H9 (cell line): ENCODE results near the gene IGFL4. TPM values are rescaled to one million over a fixed set of nuclear protein-coding genes. Genes with fewer than 3 reads are reported as not detected.

Experiments
- DNase-seq: peaks from one replicate; pipeline ENCODE4 v3.0.0-alpha.2; 2017
- H2AFZ ChIP-seq: one replicate; pipeline ENCODE4 v1.6.1; 2013; ENCODE audit warnings: mild to moderate bottlenecking, low read length, control low read depth, moderate library complexity
- H2AK5ac ChIP-seq: 2 replicates; pipeline ENCODE4 v1.6.1; 2013; ENCODE audit warnings: low read length, control low read depth, mixed read lengths; ENCODE audit not compliant: insufficient read length
- H2BK120ac ChIP-seq: one replicate; pipeline ENCODE4 v1.6.1; 2013; ENCODE audit warnings: low read depth, mild to moderate bottlenecking, low read length, control low read depth, inconsistent platforms; ENCODE audit not compliant: poor library complexity, severe bottlenecking
- H2BK12ac ChIP-seq: 2 replicates; pipeline ENCODE4 v1.6.1; 2013; ENCODE audit warnings: low read length, control low read depth, mixed read lengths, low read depth; ENCODE audit not compliant: insufficient read length
- H2BK15ac ChIP-seq: 2 replicates; pipeline ENCODE4 v1.6.1; 2013; ENCODE audit warnings: low read depth, low read length, control low read depth
- H2BK20ac ChIP-seq: one replicate; pipeline ENCODE4 v1.6.1; 2013; ENCODE audit warnings: low read depth, mild to moderate bottlenecking, low read length, control low read depth, inconsistent platforms; ENCODE audit not compliant: poor library complexity, severe bottlenecking
- H2BK5ac ChIP-seq: 2 replicates; pipeline ENCODE4 v1.6.1; 2013; ENCODE audit warnings: low read length, control low read depth, mixed read lengths; ENCODE audit not compliant: insufficient read length
- H3K14ac ChIP-seq: 2 replicates; pipeline ENCODE4 v1.6.1; 2013; ENCODE audit warnings: low read length, control low read depth; ENCODE audit not compliant: insufficient read depth
- H3K18ac ChIP-seq: 2 replicates; pipeline ENCODE4 v1.6.1; 2013; ENCODE audit warnings: low read depth, mild to moderate bottlenecking, mixed read lengths, low read length, control low read depth; ENCODE audit not compliant: insufficient read length
- H3K23ac ChIP-seq: 2 replicates; pipeline ENCODE4 v1.6.1; 2013; ENCODE audit warnings: low read length, control low read depth, mixed read lengths, low read depth; ENCODE audit not compliant: insufficient read length
- H3K23me2 ChIP-seq: 2 replicates; pipeline ENCODE4 v1.6.1; 2013; ENCODE audit warnings: low read depth, mild to moderate bottlenecking, mixed read lengths, low read length, control low read depth; ENCODE audit not compliant: insufficient read length, poor library complexity, severe bottlenecking
- H3K27ac ChIP-seq: 2 replicates; pipeline ENCODE4 v1.5.1; 2013; ENCODE audit warnings: low read length, control low read depth, mixed read lengths, low read depth; ENCODE audit not compliant: insufficient read length
- H3K27me3 ChIP-seq: 2 replicates; pipeline ENCODE4 v1.6.1; 2013; ENCODE audit warnings: low read length, control low read depth, inconsistent platforms; ENCODE audit not compliant: insufficient read depth
- H3K4ac ChIP-seq: 2 replicates; pipeline ENCODE4 v1.6.1; 2013; ENCODE audit warnings: low read depth, mild to moderate bottlenecking, control low read depth, inconsistent platforms, low read length, moderate library complexity
- H3K4me1 ChIP-seq: 2 replicates; pipeline ENCODE4 v1.6.1; 2013; ENCODE audit warnings: low read length, control low read depth, inconsistent platforms; ENCODE audit not compliant: insufficient read depth
- H3K4me2 ChIP-seq: 2 replicates; pipeline ENCODE4 v1.6.1; 2013; ENCODE audit warnings: low read length, control low read depth, mixed read lengths; ENCODE audit not compliant: insufficient read length, insufficient read depth
- H3K56ac ChIP-seq: 2 replicates; pipeline ENCODE4 v1.6.1; 2013; ENCODE audit warnings: low read depth, mild to moderate bottlenecking, mixed read lengths, low read length, control low read depth; ENCODE audit not compliant: insufficient read length
- H3K79me1 ChIP-seq: 2 replicates; pipeline ENCODE4 v1.6.1; 2013; ENCODE audit warnings: low read depth, mild to moderate bottlenecking, moderate library complexity, low read length, control low read depth, inconsistent platforms; ENCODE audit not compliant: insufficient read depth, poor library complexity, severe bottlenecking
- H3K79me2 ChIP-seq: 2 replicates; pipeline ENCODE4 v1.6.1; 2013; ENCODE audit warnings: low read length, control low read depth, inconsistent platforms; ENCODE audit not compliant: insufficient read depth
- H3K9ac ChIP-seq: 2 replicates; pipeline ENCODE4 v1.6.1; 2013; ENCODE audit warnings: low read length, control low read depth, mixed read lengths; ENCODE audit not compliant: insufficient read length; ENCODE audit errors: extremely low read depth
- H3K9me3 ChIP-seq: one replicate; pipeline ENCODE4 v1.6.1; 2013; ENCODE audit warnings: low read depth, low read length, inconsistent platforms; ENCODE audit not compliant: control insufficient read depth
- H3T11ph ChIP-seq: one replicate; pipeline ENCODE4 v1.6.1; 2013; ENCODE audit warnings: mild to moderate bottlenecking, low read length, control low read depth, inconsistent platforms
- H4K20me1 ChIP-seq: one replicate; pipeline ENCODE4 v1.6.1; 2013; ENCODE audit not compliant: control insufficient read depth, insufficient read length, insufficient read depth
- H4K5ac ChIP-seq: 2 replicates; pipeline ENCODE4 v1.6.1; 2013; ENCODE audit warnings: low read depth, mild to moderate bottlenecking, mixed read lengths, low read length, control low read depth; ENCODE audit not compliant: insufficient read length
- H4K8ac ChIP-seq: replicated peaks from 2 replicates; pipeline ENCODE4 v1.6.1; 2013; ENCODE audit warnings: low read length, control low read depth, mixed read lengths, low read depth; ENCODE audit not compliant: insufficient read length
- H4K91ac ChIP-seq: 2 replicates; pipeline ENCODE4 v1.6.1; 2013; ENCODE audit warnings: low read depth, mild to moderate bottlenecking, moderate library complexity, mixed read lengths, low read length, control low read depth; ENCODE audit not compliant: insufficient read length
- H3K27ac Mint-ChIP-seq, 3 experiments: 2 replicates in 2 of 3; 3 replicates in 1 of 3; pipeline ENCODE4 v1.8.0; 2020 to 2021; ENCODE audit warnings: mixed read lengths in 3 of 3, mild to moderate bottlenecking in 1 of 3, moderate library complexity in 1 of 3
- H3K27me3 Mint-ChIP-seq: 2 replicates; pipeline ENCODE4 v1.8.0; 2021; ENCODE audit warnings: low read depth, mild to moderate bottlenecking, moderate library complexity, mixed read lengths
- H3K36me3 Mint-ChIP-seq, 3 experiments: 2 replicates in 2 of 3; 3 replicates in 1 of 3; pipeline ENCODE4 v1.8.0; 2020 to 2021; ENCODE audit warnings: low read depth in 3 of 3, mixed read lengths in 3 of 3; ENCODE audit not compliant: insufficient read depth in 1 of 3
- H3K4me1 Mint-ChIP-seq, 2 experiments: 2 replicates each; pipeline ENCODE4 v1.8.0; 2020; ENCODE audit warnings: mixed read lengths in 2 of 2
- H3K4me3 Mint-ChIP-seq, 2 experiments: 2 replicates in 1 of 2; 3 replicates in 1 of 2; pipeline ENCODE4 v1.8.0; 2020 to 2021; ENCODE audit warnings: mild to moderate bottlenecking in 2 of 2, mixed read lengths in 2 of 2, moderate library complexity in 1 of 2
- H3K9me3 Mint-ChIP-seq, 2 experiments: 2 replicates in 1 of 2; 3 replicates in 1 of 2; pipeline ENCODE4 v1.8.0; 2020; ENCODE audit warnings: mild to moderate bottlenecking in 2 of 2, mixed read lengths in 2 of 2, moderate library complexity in 1 of 2
- CTCF ChIP-seq: fragments of 200-600 bp; sonication (generic); conservative IDR thresholded peaks from 3 replicates; pipeline ENCODE4 v1.8.0; 2021; ENCODE audit warnings: antibody characterized with exemption, mild to moderate bottlenecking
- WGBS: extraction: QIAGEN DNeasy Blood & Tissue Kit; methylation state at CpG from one replicate; pipeline ENCODE4 v1.1.7; 2013; ENCODE audit warnings: missing lambda C conversion rate, low lambda C conversion rate, mixed read lengths; ENCODE audit not compliant: insufficient read length; ENCODE audit errors: extremely low coverage; 5-methylcytosine and 5-hydroxymethylcytosine counted together
- total RNA-seq: library from RNA; stranded (reverse); gene quantifications from 2 replicates; pipeline ENCODE4 v1.2.1, GENCODE V29; 2021

IGFL4 gene
- total RNA-seq, 1 experiment from 2014 or later: 0.33 TPM

GRCh38 chr19:45996933-45997332 is 43.9 kb downstream of the IGFL4 start:
- H3K56ac ChIP-seq: no peak overlapping the region
- no peak overlapping the region for H4K5ac ChIP-seq
- no peaks in the 10 kb centered on the region for H3K9me3 ChIP-seq
- no peaks in the 10 kb centered on the region for H3K27me3 ChIP-seq
- Mint-ChIP-seq H3K27me3 (peaks cover 2% of the 10 kb centered on the region; the same call in 1 of the 2 replicates), H3K9me3 (no peaks in the 10 kb centered on the region; a peak in 2 of 5 replicates), H3K4me3 (no peak overlapping the region; a peak in 2 of 5 replicates), H3K36me3 (peaks cover 6 to 7% (median 6%) of the 10 kb centered on the region in 3 experiments; a peak in 6 of 7 replicates), H3K27ac (peak overlapping the region in 1 of 3 experiments; percentile 13; a peak in 1 of 7 replicates), H3K4me1 (peaks cover 14 to 38% of the 10 kb centered on the region in 2 experiments)
- no peak overlapping the region for H4K91ac ChIP-seq
- H3T11ph ChIP-seq: no peak overlapping the region
- H3K18ac ChIP-seq: no peak overlapping the region
- H3K14ac ChIP-seq: no peak overlapping the region
- no peak overlapping the region for H3K23ac ChIP-seq
- no peak overlapping the region for H2BK12ac ChIP-seq
- H3K9ac ChIP-seq: no peak overlapping the region
- H2AK5ac ChIP-seq: no peak overlapping the region
- no peak overlapping the region for H3K4me2 ChIP-seq
- H3K23me2 ChIP-seq: peaks cover 14% of the 10 kb centered on the region
- peaks cover 3% of the 10 kb centered on the region for H3K79me1 ChIP-seq
- H2BK20ac ChIP-seq: no peak overlapping the region
- no peak overlapping the region for H3K4ac ChIP-seq
- TF ChIP-seq CTCF: no peak
- no peak overlapping the region for H2BK5ac ChIP-seq
- H4K8ac ChIP-seq: no peak overlapping the region
- no peak overlapping the region for H2AFZ ChIP-seq
- no peaks in the 10 kb centered on the region for H4K20me1 ChIP-seq
- no peak overlapping the region for H3K27ac ChIP-seq
- H3K79me2 ChIP-seq: 0 out of 2 replicates have a peak, but pooled peaks cover 5% of the 10 kb centered on the region
- H3K4me1 ChIP-seq: no peaks in the 10 kb centered on the region
- WGBS: no CpG with 5 or more reads among the region's 8 CpGs
- no peak for DNase-seq
- no peak overlapping the region for H2BK15ac ChIP-seq
- no peak overlapping the region for H2BK120ac ChIP-seq
